ENCODE data around the gene PLEKHG7.
"Not testable (repeated sequence)": the region's sequence is repeated elsewhere in the genome, so short reads cannot be mapped to it uniquely, and the experiment has no call there.

The PLEKHG7 gene

GRCh38 chr12:92702754-92703679 is at the start of gene PLEKHG7:
Gene PLEKHG7, plus strand, starts transcription at chr12:92702989. Its CDS starts 3,643 bp downstream, at chr12:92706632.
- no peak for FAIRE-seq
- TF ChIP-seq CTCF (IDR thresholded peaks at IDR 0.05; ENCODE audit: insufficient read depth, missing control alignments) = no peak

GRCh38 chr12:92654256-92654655 is 48.5 kb upstream of the PLEKHG7 start:
- FAIRE-seq; DNase-seq (ENCODE audit: insufficient read length, low spot score): not testable (repeated sequence)

More at GRCh38 chr12:92702754-92703679, at the start of gene PLEKHG7:
- no peak for DNase-seq (ENCODE audit: insufficient read length, low spot score)

GRCh38 chr12:92654929-92655328 is 47.9 kb upstream of the PLEKHG7 start:
- FAIRE-seq (no peak), DNase-seq (ENCODE audit: insufficient read length, low spot score) (no peak)
- TF ChIP-seq CTCF (IDR thresholded peaks at IDR 0.05; ENCODE audit: insufficient read depth, missing control alignments) = no peak

GRCh38 chr12:92656911-92657310 is 45.9 kb upstream of the PLEKHG7 start:
- DNase-seq (ENCODE audit: insufficient read length, low spot score) (no peak), FAIRE-seq (no peak)
- no peak for TF ChIP-seq CTCF (IDR thresholded peaks at IDR 0.05; ENCODE audit: insufficient read depth, missing control alignments)

GRCh38 chr12:92657770-92658169 is 45.0 kb upstream of the PLEKHG7 start:
- DNase-seq (ENCODE audit: insufficient read length, low spot score) (no peak), FAIRE-seq (no peak)
- no peak for TF ChIP-seq CTCF (IDR thresholded peaks at IDR 0.05; ENCODE audit: insufficient read depth, missing control alignments)

GRCh38 chr12:92658611-92659010 is 44.2 kb upstream of the PLEKHG7 start:
- DNase-seq (ENCODE audit: insufficient read length, low spot score) (no peak), FAIRE-seq (no peak)
- TF ChIP-seq CTCF (IDR thresholded peaks at IDR 0.05; ENCODE audit: insufficient read depth, missing control alignments) = no peak

GRCh38 chr12:92661269-92661668 is 41.5 kb upstream of the PLEKHG7 start:
- DNase-seq (ENCODE audit: insufficient read length, low spot score) = no peak
- no peak for TF ChIP-seq CTCF (IDR thresholded peaks at IDR 0.05; ENCODE audit: insufficient read depth, missing control alignments)
- FAIRE-seq = no peak

Data from D721Med (cell line).